Endothelial cell of umbilical vein (primary cell): ENCODE measurements around the gene PITPNM3. TPM values are rescaled to one million over a fixed set of nuclear protein-coding genes. Genes with fewer than 3 reads are reported as not detected.

Source experiments
- BruUV-seq: library from RNA; stranded (reverse); fragments of 400-500 nt; replicated peaks from 2 replicates; lab custom pipeline; 2021; lab: Mats Ljungman, UMichigan
- CTCF ChIA-PET: fragments of 300-600, 350-600 bp; sonication (Branson Sonifier 250); formaldehyde crosslinking; loops from one replicate; lab custom pipeline; 2021; ENCODE audit warnings: antibody characterized with exemption, inconsistent platforms; lab: Charles Lee
- POLR2A ChIA-PET: fragments of 300-600, 350-600 bp; sonication (Branson Sonifier 250); formaldehyde crosslinking; loops from one replicate; lab custom pipeline; 2021; ENCODE audit warnings: antibody characterized with exemption, inconsistent platforms; lab: Charles Lee
- DNase-seq: peaks from one replicate; pipeline ENCODE4 v3.0.0-alpha.2; 2011; ENCODE audit warnings: low read depth, low spot score
- FAIRE-seq: peaks from 2 replicates; lab custom pipeline; 2011; peaks lifted over from hg19 to GRCh38; lab: Jason Lieb, UNC
- H2AFZ ChIP-seq: 2 replicates; pipeline ENCODE4 v1.6.0; 2012; ENCODE audit warnings: low read depth, low read length, control low read depth, inconsistent platforms
- H3K27ac ChIP-seq: 2 replicates; pipeline ENCODE4 v1.5.1; 2011; ENCODE audit warnings: low read depth, mild to moderate bottlenecking, control low read depth, low read length, moderate library complexity; ENCODE audit not compliant: insufficient read depth
- H3K27me3 ChIP-seq, 2 experiments: 2 replicates each; pipeline versions ENCODE4 v1.6.0 to v1.6.1; 2011; ENCODE audit warnings: low read length in 2 of 2, mixed read lengths in 1 of 2; ENCODE audit not compliant: control insufficient read depth in 2 of 2, insufficient read depth in 2 of 2
- H3K36me3 ChIP-seq, 2 experiments: 2 replicates in 1 of 2; 3 replicates in 1 of 2; pipeline ENCODE4 v1.5.1; 2011; ENCODE audit warnings: low read length in 2 of 2, mild to moderate bottlenecking in 1 of 2, moderate library complexity in 1 of 2; ENCODE audit not compliant: control insufficient read depth in 2 of 2, insufficient read depth in 2 of 2; ENCODE audit errors: extremely low read depth in 1 of 2
- H3K4me1 ChIP-seq: 3 replicates; pipeline ENCODE4 v1.5.1; 2011; ENCODE audit warnings: mild to moderate bottlenecking, low read length; ENCODE audit not compliant: control insufficient read depth, insufficient read depth; ENCODE audit errors: extremely low read depth
- H3K4me2 ChIP-seq: 2 replicates; pipeline ENCODE4 v1.6.1; 2011; ENCODE audit warnings: low read length, control low read depth, mixed read lengths; ENCODE audit not compliant: insufficient read depth
- H3K4me3 ChIP-seq, 3 experiments: fragments of 200-600 bp in 1 of 3; sonication (generic), shearing (Covaris generic) in 1 of 3; replicated peaks in 1 of 3; 2 replicates each; pipeline ENCODE4 v1.5.1; 2011 to 2016; ENCODE audit warnings: control low read depth in 3 of 3, low read length in 3 of 3, mild to moderate bottlenecking in 2 of 3, inconsistent platforms in 1 of 3, low read depth in 1 of 3, moderate library complexity in 1 of 3; ENCODE audit not compliant: insufficient read depth in 1 of 3
- H3K79me2 ChIP-seq: 2 replicates; pipeline ENCODE4 v1.6.0; 2012; ENCODE audit warnings: low read length, inconsistent platforms; ENCODE audit not compliant: control insufficient read depth, insufficient read depth
- H3K9ac ChIP-seq: replicated peaks from 2 replicates; pipeline ENCODE3; 2011; ENCODE audit warnings: low read length, control low read depth; ENCODE audit not compliant: insufficient read depth; ENCODE audit errors: extremely low read depth
- H3K9me1 ChIP-seq: replicated peaks from 3 replicates; pipeline ENCODE4 v1.6.0; 2011; ENCODE audit warnings: mild to moderate bottlenecking, low read length; ENCODE audit not compliant: control insufficient read depth, insufficient read depth; ENCODE audit errors: extremely low read depth
- H3K9me3 ChIP-seq: replicated peaks from 2 replicates; pipeline ENCODE4 v1.5.1; 2012; ENCODE audit warnings: low read length, inconsistent platforms; ENCODE audit not compliant: control insufficient read depth, insufficient read depth
- H4K20me1 ChIP-seq: replicated peaks from 2 replicates; pipeline ENCODE3; 2011; ENCODE audit warnings: mild to moderate bottlenecking, low read length; ENCODE audit not compliant: control insufficient read depth, insufficient read depth; ENCODE audit errors: extremely low read depth
- CTCF ChIP-seq, 2 donors: IDR thresholded peaks; 1 replicate in 1 of 2; 2 replicates in 1 of 2; pipeline ENCODE4 v1.5.1; 2011; ENCODE audit warnings: low read length in 2 of 2, mild to moderate bottlenecking in 2 of 2, moderate library complexity in 2 of 2, control low read depth in 1 of 2, inconsistent platforms in 1 of 2, low read depth in 1 of 2; ENCODE audit not compliant: insufficient read depth in 1 of 2; ENCODE audit errors: extremely low read depth in 1 of 2
- EZH2 ChIP-seq: IDR thresholded peaks from 2 replicates; pipeline ENCODE4 v1.6.1; 2012; ENCODE audit warnings: borderline replicate concordance, low read depth, mild to moderate bottlenecking, moderate library complexity, low read length, inconsistent platforms; ENCODE audit not compliant: severe bottlenecking
- FOS ChIP-seq: IDR thresholded peaks from 2 replicates; pipeline ENCODE4 v1.6.1; 2011; ENCODE audit warnings: mild to moderate bottlenecking, low read length, moderate library complexity, borderline replicate concordance; ENCODE audit not compliant: insufficient read depth
- GATA2 ChIP-seq: IDR thresholded peaks from 2 replicates; pipeline ENCODE4 v1.7.0; 2011; ENCODE audit warnings: low read depth, mild to moderate bottlenecking, moderate library complexity, mixed read lengths, low read length; ENCODE audit not compliant: insufficient read length, insufficient read depth
- JUN ChIP-seq: IDR thresholded peaks from 2 replicates; pipeline ENCODE4 v1.6.1; 2011; ENCODE audit warnings: borderline replicate concordance, low read depth; ENCODE audit not compliant: insufficient read length, insufficient read depth
- MAX ChIP-seq: IDR thresholded peaks from 2 replicates; pipeline ENCODE4 v1.6.1; 2011; ENCODE audit not compliant: insufficient read depth, insufficient read length
- MYC ChIP-seq: IDR thresholded peaks from one replicate; pipeline ENCODE4 v1.6.1; 2011; ENCODE audit warnings: mild to moderate bottlenecking, low read depth, low read length
- POLR2A ChIP-seq: IDR thresholded peaks from 2 replicates; pipeline ENCODE4 v1.6.1; 2012; ENCODE audit warnings: low read depth, mild to moderate bottlenecking, control low read depth, low read length
- POLR2AphosphoS5 ChIP-seq: IDR thresholded peaks from 2 replicates; pipeline ENCODE4 v1.6.1; 2012; ENCODE audit warnings: low read depth, mild to moderate bottlenecking, control low read depth, low read length, moderate library complexity; ENCODE audit not compliant: insufficient read depth
- dilution Hi-C: fragments of 300-500 bp; cut with MboI; formaldehyde crosslinking; loops from one replicate; pipeline ENCODE4 v1.15.0; 2019; ENCODE audit warnings: low sequenced_read_pairs; ENCODE audit not compliant: extremely low pct_ligation_motif_present
- intact Hi-C: fragments of 100-400 bp; cut with micrococcal nuclease; formaldehyde crosslinking; loops from one replicate; pipeline ENCODE4 v1.10.0; 2022
- polyA plus RNA-seq, 4 experiments: library from polyadenylated mRNA; depleted of rRNA in 3 of 4; stranded (reverse) in 3 of 4; unstranded in 1 of 4; fragments of >200 nt; gene quantifications; 2 replicates each; pipeline versions ENCODE4 v1.2.1 to v1.2.3, GENCODE V29; 2011 to 2012; ENCODE audit warnings: missing spikeins in 1 of 4
- total RNA-seq: library from RNA; stranded (reverse); gene quantifications from 2 replicates; pipeline ENCODE4 v1.2.3, GENCODE V29; 2021

PITPNM3 gene
- total and polyA plus RNA-seq, 2 donors (not counting 3 experiments of a cell fraction or from before 2014, with no cell fraction given), result 1.0 to 1.9 TPM

GRCh38 chr17:6558276-6558675 lies 1.9 kb upstream of the PITPNM3 start:
- Histone ChIP-seq H3K79me2 (no peaks in the 10 kb centered on the region), H3K4me1 (peaks cover 3% of the 10 kb centered on the region), H2AFZ (no peak overlapping the region), H3K4me3 (no peak overlapping the region), H3K4me2 (no peak overlapping the region), H3K27me3 (peaks cover 9 to 18% of the 10 kb centered on the region in 2 experiments), H3K9ac (no peak overlapping the region), H4K20me1 (no peaks in the 10 kb centered on the region), H3K9me1 (no peaks in the 10 kb centered on the region), H3K9me3 (no peaks in the 10 kb centered on the region), H3K27ac (no peak overlapping the region), H3K36me3 (no peaks in the 10 kb centered on the region)
- CTCF ChIA-PET, result interaction anchor here (0.9 to 1.4 kb wide), 4 partner anchors 9 to 87 kb away, joined by 3 to 8 read pairs (median 4); no protein-coding TSS in a partner anchor
- intact Hi-C loops, result no loop called here
- BruUV-seq, result no TSS peak
- POLR2A ChIA-PET, result no interaction called here
- dilution Hi-C loops, result no loop called here
- TF ChIP-seq MYC, result no peak
- TF ChIP-seq POLR2AphosphoS5, result no peak
- no peak for TF ChIP-seq GATA2
- TF ChIP-seq CTCF (IDR thresholded peaks at IDR 0.05; ENCODE audit: extremely low read depth in 1 of 2, insufficient read depth in 1 of 2, low read depth in 1 of 2, low read length in 2 of 2), result no peak
- no peak for TF ChIP-seq JUN
- TF ChIP-seq MAX, result no peak
- TF ChIP-seq POLR2A, result no peak
- no peak for TF ChIP-seq EZH2
- TF ChIP-seq FOS, result no peak
- FAIRE-seq, result no peak
- DNase-seq, result no peak
